ENCODE data around the gene POU6F1. TPM values are rescaled to one million over a fixed set of nuclear protein-coding genes. Genes with fewer than 3 reads are reported as not detected.
"Not testable (repeated sequence)": the region's sequence is repeated elsewhere in the genome, so short reads cannot be mapped to it uniquely, and the experiment has no call there.

Gene POU6F1
- total RNA-seq, result 10 to 100 TPM; 20.6 to 21.8 TPM

- Mint-ChIP-seq H3K9me3 (no peaks in the 10 kb centered on the region), H3K27me3 (no peaks in the 10 kb centered on the region), H3K4me3 (peak within 1 kb of the TSS; percentile 71), H3K4me1 (peaks cover 8% of the 10 kb centered on the region), H3K27ac (peak within 1 kb of the TSS; percentile 67), H3K36me3 (peaks cover 2% of the 10 kb centered on the region)
- POLR2A ChIA-PET, result interaction anchor here (0.6 to 3.7 kb wide), 10 partner anchors 14 to 700 kb away, joined by 3 to 46 read pairs (median 5); partner anchors contain the start of genes CSRNP2, DAZAP2 and LETMD1
- ATAC-seq (ENCODE audit: low read depth) (peak; percentile 80), DNase-seq (peak; percentile 78)
These were observed at the start of gene POU6F1 for GRCh38 chr12:51217968-51218606. POU6F1 (minus strand) TSS chr12:51218062; CDS start chr12:51206836, 11,226 bp downstream.

- ATAC-seq (ENCODE audit: low read depth) (peak; percentile 61), DNase-seq (no peak)
- H3K9me3 Mint-ChIP-seq, result no peaks in the 10 kb centered on the region
- peak overlapping the region; percentile 30 for H3K27ac Mint-ChIP-seq
- H3K36me3 Mint-ChIP-seq, result peaks cover 12% of the 10 kb centered on the region
- peak overlapping the region; percentile 2 for H3K4me3 Mint-ChIP-seq
- POLR2A ChIA-PET, result no interaction called here
- H3K27me3 Mint-ChIP-seq, result peaks cover 6% of the 10 kb centered on the region
- H3K4me1 Mint-ChIP-seq, result peaks cover 24% of the 10 kb centered on the region
These were observed 47.2 kb upstream of the POU6F1 start for GRCh38 chr12:51265024-51265423.

GRCh38 chr12:51264297-51264696 is 46.4 kb upstream of the POU6F1 start:
- Mint-ChIP-seq H3K4me3 (no peak overlapping the region), H3K9me3 (no peaks in the 10 kb centered on the region), H3K4me1 (peaks cover 22% of the 10 kb centered on the region), H3K27me3 (peaks cover 4% of the 10 kb centered on the region), H3K27ac (no peak overlapping the region), H3K36me3 (peaks cover 12% of the 10 kb centered on the region)
- POLR2A ChIA-PET, result interaction anchor here (1.2 kb wide), 1 partner anchor 24 kb away, joined by 3 read pairs; no protein-coding TSS in a partner anchor
- ATAC-seq (ENCODE audit: low read depth) (no peak), DNase-seq (no peak)

- DNase-seq (no peak), ATAC-seq (ENCODE audit: low read depth) (no peak)
- Mint-ChIP-seq H3K9me3 (no peaks in the 10 kb centered on the region), H3K36me3 (peaks cover 9% of the 10 kb centered on the region), H3K27ac (no peak overlapping the region), H3K4me1 (peaks cover 17% of the 10 kb centered on the region), H3K27me3 (no peaks in the 10 kb centered on the region), H3K4me3 (no peak overlapping the region)
- POLR2A ChIA-PET, result interaction anchor here (0.6 to 1.2 kb wide), 3 partner anchors 14 to 197 kb away, joined by 3 to 4 read pairs (median 3); no protein-coding TSS in a partner anchor
These were observed 45.5 kb upstream of the POU6F1 start for GRCh38 chr12:51263341-51263740.

- POLR2A ChIA-PET, result interaction anchor here (0.6 to 1.2 kb wide), 4 partner anchors 14 to 197 kb away, joined by 3 to 6 read pairs (median 4); no protein-coding TSS in a partner anchor
- Mint-ChIP-seq H3K27me3 (no peaks in the 10 kb centered on the region), H3K4me1 (peaks cover 16% of the 10 kb centered on the region), H3K27ac (no peak overlapping the region), H3K36me3 (peaks cover 9% of the 10 kb centered on the region), H3K9me3 (no peaks in the 10 kb centered on the region), H3K4me3 (no peak overlapping the region)
- DNase-seq, result no peak
- ATAC-seq (ENCODE audit: low read depth), result no peak
These were observed 44.9 kb upstream of the POU6F1 start for GRCh38 chr12:51262758-51263177.

- H3K9me3 Mint-ChIP-seq; DNase-seq; H3K4me3 Mint-ChIP-seq; H3K36me3 Mint-ChIP-seq; ATAC-seq (ENCODE audit: low read depth); POLR2A ChIA-PET; H3K4me1 Mint-ChIP-seq; H3K27me3 Mint-ChIP-seq; H3K27ac Mint-ChIP-seq: not testable (repeated sequence)
These were observed 41.7 kb upstream of the POU6F1 start for GRCh38 chr12:51259600-51259999.

GRCh38 chr12:51254536-51254935 is 36.7 kb upstream of the POU6F1 start:
- Mint-ChIP-seq H3K4me3 (no peak overlapping the region), H3K4me1 (peaks cover 4% of the 10 kb centered on the region), H3K9me3 (no peaks in the 10 kb centered on the region), H3K36me3 (peaks cover 1% of the 10 kb centered on the region), H3K27ac (peak overlapping the region; percentile 55), H3K27me3 (no peaks in the 10 kb centered on the region)
- POLR2A ChIA-PET, result interaction anchor here (1.5 to 1.7 kb wide), 2 partner anchors 11 to 16 kb away, joined by 3 to 4 read pairs; partner anchors contain the start of gene DAZAP2
- ATAC-seq (ENCODE audit: low read depth) (no peak), DNase-seq (no peak)

GRCh38 chr12:51253276-51253675 is 35.4 kb upstream of the POU6F1 start:
- H3K4me1 Mint-ChIP-seq, result peaks cover 5% of the 10 kb centered on the region
- H3K4me3 Mint-ChIP-seq, result no peak overlapping the region
- H3K9me3 Mint-ChIP-seq, result no peaks in the 10 kb centered on the region
- H3K36me3 Mint-ChIP-seq, result peaks cover 1% of the 10 kb centered on the region
- H3K27me3 Mint-ChIP-seq, result no peaks in the 10 kb centered on the region
- POLR2A ChIA-PET, result interaction anchor here (1.5 to 2.7 kb wide), 2 partner anchors 14 to 15 kb away, joined by 3 to 8 read pairs; partner anchors contain the start of gene DAZAP2
- H3K27ac Mint-ChIP-seq, result no peak overlapping the region
- DNase-seq (no peak), ATAC-seq (ENCODE audit: low read depth) (no peak)

- POLR2A ChIA-PET, result no interaction called here
- H3K9me3 Mint-ChIP-seq, result no peaks in the 10 kb centered on the region
- H3K27ac Mint-ChIP-seq, result peak overlapping the region; percentile 68
- peaks cover 33% of the 10 kb centered on the region for H3K4me1 Mint-ChIP-seq
- ATAC-seq (ENCODE audit: low read depth) (no peak), DNase-seq (no peak)
- peaks cover 12% of the 10 kb centered on the region for H3K36me3 Mint-ChIP-seq
- H3K27me3 Mint-ChIP-seq, result no peaks in the 10 kb centered on the region
- H3K4me3 Mint-ChIP-seq, result peak overlapping the region; percentile 53
These were observed 29.8 kb upstream of the POU6F1 start for GRCh38 chr12:51247523-51248206.

- DNase-seq (no peak), ATAC-seq (ENCODE audit: low read depth) (peak; percentile 85)
- Mint-ChIP-seq H3K4me1 (peaks cover 38% of the 10 kb centered on the region), H3K9me3 (no peaks in the 10 kb centered on the region), H3K4me3 (peak overlapping the region; percentile 65), H3K27me3 (no peaks in the 10 kb centered on the region), H3K27ac (peak overlapping the region; percentile 84), H3K36me3 (peaks cover 17% of the 10 kb centered on the region)
- POLR2A ChIA-PET, result interaction anchor here (0.6 to 0.9 kb wide), 2 partner anchors 94 to 577 kb away, joined by 3 to 4 read pairs; no protein-coding TSS in a partner anchor
These were observed 28.5 kb upstream of the POU6F1 start for GRCh38 chr12:51246254-51246853.

- Mint-ChIP-seq H3K9me3 (no peaks in the 10 kb centered on the region), H3K27me3 (no peaks in the 10 kb centered on the region), H3K36me3 (peaks cover 19% of the 10 kb centered on the region), H3K27ac (peak overlapping the region; percentile 84), H3K4me1 (peaks cover 43% of the 10 kb centered on the region), H3K4me3 (peak overlapping the region; percentile 65)
- POLR2A ChIA-PET, result interaction anchor here (0.6 to 0.9 kb wide), 2 partner anchors 95 to 576 kb away, joined by 3 to 4 read pairs; no protein-coding TSS in a partner anchor
- ATAC-seq (ENCODE audit: low read depth) (no peak), DNase-seq (no peak)
These were observed 27.8 kb upstream of the POU6F1 start for GRCh38 chr12:51245476-51246253.

GRCh38 chr12:51244269-51244668 is 26.4 kb upstream of the POU6F1 start:
- H3K27ac Mint-ChIP-seq, result peak overlapping the region; percentile 33
- no peaks in the 10 kb centered on the region for H3K27me3 Mint-ChIP-seq
- H3K4me3 Mint-ChIP-seq, result no peak overlapping the region
- H3K36me3 Mint-ChIP-seq, result peaks cover 26% of the 10 kb centered on the region
- POLR2A ChIA-PET, result interaction anchor here (0.7 to 1.7 kb wide), 4 partner anchors 11 to 733 kb away, joined by 3 to 5 read pairs (median 4); partner anchors contain the start of gene SMAGP
- DNase-seq (no peak), ATAC-seq (ENCODE audit: low read depth) (no peak)
- H3K4me1 Mint-ChIP-seq, result peaks cover 53% of the 10 kb centered on the region
- H3K9me3 Mint-ChIP-seq, result no peaks in the 10 kb centered on the region
